B cell (primary cell): Measurements from ENCODE around the gene ANAPC10. TPM values are rescaled to one million over a fixed set of nuclear protein-coding genes. Genes with fewer than 3 reads are reported as not detected.

Experiments
- ATAC-seq: fragments of 200-7000 bp; cut with Tn5 transposase; one replicate; pipeline ENCODE4 v1.10.0; 2021; ENCODE audit warnings: low read depth, mild to moderate bottlenecking, moderate number of reproducible peaks, moderate library complexity
- CTCF ChIA-PET: fragments of 350-600 bp; sonication (Branson Sonifier 250); formaldehyde crosslinking; loops from one replicate; lab custom pipeline; 2021; ENCODE audit warnings: antibody characterized with exemption, inconsistent platforms; lab: Charles Lee
- POLR2A ChIA-PET: fragments of 350-600 bp; sonication (Branson Sonifier 250); formaldehyde crosslinking; loops from one replicate; lab custom pipeline; 2021; ENCODE audit warnings: antibody characterized with exemption; lab: Charles Lee
- DNase-seq: peaks from one replicate; pipeline ENCODE4 v3.0.0; 2013
- H2AFZ ChIP-seq: 2 replicates; pipeline ENCODE4 v1.6.1; 2012; ENCODE audit warnings: mild to moderate bottlenecking, low read depth, low read length; ENCODE audit not compliant: insufficient read depth, poor library complexity, severe bottlenecking
- H3K27ac ChIP-seq, 2 donors: 1 replicate in 1 of 2; 2 replicates in 1 of 2; pipeline ENCODE4 v1.5.1; 2012 to 2013; ENCODE audit warnings: low read length in 2 of 2, mild to moderate bottlenecking in 2 of 2, moderate library complexity in 1 of 2
- H3K27me3 ChIP-seq, 4 experiments: fragments of 200-600 bp in 1 of 4; sonication (generic) in 1 of 4; replicated peaks in 1 of 4; 1 replicate in 2 of 4; 2 replicates in 2 of 4; pipeline versions ENCODE4 v1.6.1 to v1.7.0; 2013 to 2016; ENCODE audit warnings: low read length in 3 of 4, mild to moderate bottlenecking in 2 of 4, mixed read lengths in 1 of 4, moderate library complexity in 1 of 4; ENCODE audit not compliant: insufficient read depth in 4 of 4, control insufficient read depth in 3 of 4; ENCODE audit errors: control extremely low read depth in 1 of 4
- H3K36me3 ChIP-seq, 2 experiments: replicated peaks in 1 of 2; 1 replicate in 1 of 2; 2 replicates in 1 of 2; pipeline versions ENCODE4 v1.6.1 to v1.7.1; 2013; ENCODE audit warnings: low read length in 1 of 2; ENCODE audit not compliant: insufficient read depth in 2 of 2, control insufficient read depth in 1 of 2; ENCODE audit errors: control extremely low read depth in 1 of 2, extremely low read depth in 1 of 2
- H3K4me1 ChIP-seq, 2 donors: fragments of 200-600 bp in 1 of 2; sonication (generic) in 1 of 2; 1 replicate in 1 of 2; 2 replicates in 1 of 2; pipeline versions ENCODE4 v1.5.1 to v1.6.1; 2013 to 2017; ENCODE audit warnings: low read length in 2 of 2; ENCODE audit not compliant: control insufficient read depth in 2 of 2, insufficient read depth in 2 of 2
- H3K4me2 ChIP-seq: replicated peaks from 2 replicates; pipeline ENCODE3; 2012; ENCODE audit warnings: mild to moderate bottlenecking, low read depth, low read length; ENCODE audit not compliant: poor library complexity, severe bottlenecking
- H3K4me3 ChIP-seq, 5 experiments: fragments of 200-600 bp in 1 of 5; sonication (generic) in 1 of 5; 1 replicate in 3 of 5; 2 replicates in 2 of 5; pipeline versions ENCODE4 v1.5.1 to v1.7.0; 2011 to 2016; ENCODE audit warnings: low read length in 4 of 5, mild to moderate bottlenecking in 4 of 5, low read depth in 2 of 5, control low read depth in 1 of 5, moderate library complexity in 1 of 5; ENCODE audit not compliant: insufficient read depth in 1 of 5; ENCODE audit errors: control extremely low read depth in 1 of 5, extremely low read depth in 1 of 5
- H3K79me2 ChIP-seq: fragments of 200-600 bp; sonication (generic); one replicate; pipeline ENCODE4 v1.6.0; 2016; ENCODE audit warnings: low read length; ENCODE audit not compliant: control insufficient read depth, insufficient read depth
- H3K9ac ChIP-seq: fragments of 200-600 bp; sonication (generic); 2 replicates; pipeline ENCODE4 v1.6.1; 2017; ENCODE audit warnings: mild to moderate bottlenecking, low read length, moderate library complexity
- H3K9me3 ChIP-seq, 3 donors: one replicate each; pipeline versions ENCODE4 v1.6.1 to v1.7.1; 2013; ENCODE audit warnings: low read length in 2 of 3; ENCODE audit not compliant: control insufficient read depth in 2 of 3, insufficient read depth in 1 of 3; ENCODE audit errors: control extremely low read depth in 1 of 3
- H4K20me1 ChIP-seq: 2 replicates; pipeline ENCODE4 v1.6.0; 2012; ENCODE audit warnings: mild to moderate bottlenecking, low read length; ENCODE audit not compliant: insufficient read depth, control insufficient read depth, poor library complexity, severe bottlenecking
- H3K27ac Mint-ChIP-seq: one replicate; pipeline ENCODE4 v1.8.0; 2021; ENCODE audit warnings: mixed read lengths
- H3K27me3 Mint-ChIP-seq: one replicate; pipeline ENCODE4 v1.8.0; 2021; ENCODE audit warnings: mixed read lengths
- H3K4me1 Mint-ChIP-seq: one replicate; pipeline ENCODE4 v1.8.0; 2021; ENCODE audit warnings: mixed read lengths
- H3K4me3 Mint-ChIP-seq: one replicate; pipeline ENCODE4 v1.8.0; 2021; ENCODE audit warnings: mixed read lengths
- H3K9me3 Mint-ChIP-seq: one replicate; pipeline ENCODE4 v1.8.0; 2022; ENCODE audit warnings: mixed read lengths; ENCODE audit not compliant: insufficient read depth
- CTCF ChIP-seq: fragments of 200-600 bp; IDR thresholded peaks from one replicate; pipeline ENCODE4 v1.8.0; 2022; ENCODE audit warnings: antibody characterized with exemption, mild to moderate bottlenecking
- EZH2 ChIP-seq: IDR thresholded peaks from 2 replicates; pipeline ENCODE4 v1.6.1; 2012; ENCODE audit warnings: borderline replicate concordance, low read depth, mild to moderate bottlenecking, moderate library complexity, low read length; ENCODE audit not compliant: insufficient read depth, poor library complexity, severe bottlenecking
- WGBS: methylation state at CpG from one replicate; pipeline ENCODE4 v1.1.5; 2013; ENCODE audit warnings: missing lambda C conversion rate; ENCODE audit not compliant: insufficient coverage; 5-methylcytosine and 5-hydroxymethylcytosine counted together
- intact Hi-C: fragments of 100-400 bp; cut with micrococcal nuclease; formaldehyde crosslinking; loops from one replicate; pipeline ENCODE4 v1.10.0; 2022
- polyA plus RNA-seq: library from polyadenylated mRNA; depleted of rRNA; stranded (reverse); fragments of >200 nt; gene quantifications from 2 replicates; pipeline ENCODE4 v1.2.3, GENCODE V29; 2012
- total RNA-seq, 2 donors: library from RNA; stranded (reverse); fragments of 120-200 nt in 1 of 2; gene quantifications; 1 replicate in 1 of 2; 2 replicates in 1 of 2; pipeline versions ENCODE4 v1.2.3 to v1.2.4, GENCODE V29; 2013 to 2022

The ANAPC10 gene
- total and polyA plus RNA-seq, 2 donors (not counting 1 experiment from before 2014, with no cell fraction given), result 17.4 to 18.9 TPM

- DNase-seq (no peak), ATAC-seq (no peak)
- Mint-ChIP-seq H3K4me1 (no peaks in the 10 kb centered on the region), H3K4me3 (no peak overlapping the region), H3K27ac (no peak overlapping the region), H3K9me3 (peaks cover 2% of the 10 kb centered on the region), H3K27me3 (no peaks in the 10 kb centered on the region)
- intact Hi-C loops, result no loop called here
- 100% methylated on average over 1 of the region's 2 CpGs for WGBS
- no peaks in the 10 kb centered on the region for H3K36me3 ChIP-seq
- ChIA-PET CTCF (no interaction called here), POLR2A (no interaction called here)
- H3K79me2 ChIP-seq, result no peaks in the 10 kb centered on the region
- no peak overlapping the region for H2AFZ ChIP-seq
- no peaks in the 10 kb centered on the region for H3K4me1 ChIP-seq
- H3K9me3 ChIP-seq, result no peaks in the 10 kb centered on the region
- no peak overlapping the region for H3K4me2 ChIP-seq
- no peak for TF ChIP-seq EZH2
- TF ChIP-seq CTCF, result no peak
- no peak overlapping the region for H3K27ac ChIP-seq
- no peak overlapping the region for H3K9ac ChIP-seq
- H3K4me3 ChIP-seq, result no peak overlapping the region
- no peaks in the 10 kb centered on the region for H3K27me3 ChIP-seq
- H4K20me1 ChIP-seq, result no peaks in the 10 kb centered on the region
These were observed 108.7 kb downstream of the ANAPC10 start for GRCh38 chr4:144989306-144989705.

GRCh38 chr4:144985531-144985930, 112.5 kb downstream of the ANAPC10 start:
- ATAC-seq (no peak), DNase-seq (no peak)
- no CpG with 5 or more reads among the region's 1 CpG for WGBS
- H3K9me3 Mint-ChIP-seq, result peaks cover 7% of the 10 kb centered on the region
- H3K27me3 ChIP-seq, result no peaks in the 10 kb centered on the region
- H3K79me2 ChIP-seq, result no peaks in the 10 kb centered on the region
- POLR2A ChIA-PET, result no interaction called here
- H3K4me1 ChIP-seq, result no peaks in the 10 kb centered on the region
- H2AFZ ChIP-seq, result no peak overlapping the region
- H3K4me2 ChIP-seq, result no peak overlapping the region
- H3K27me3 Mint-ChIP-seq, result no peaks in the 10 kb centered on the region
- H3K9me3 ChIP-seq, result peaks cover 0 to 5% (median 0%) of the 10 kb centered on the region in 3 donors
- H3K9ac ChIP-seq, result no peak overlapping the region
- H3K4me3 ChIP-seq, result no peak overlapping the region
- no peak overlapping the region for H3K27ac Mint-ChIP-seq
- intact Hi-C loops, result no loop called here
- no peaks in the 10 kb centered on the region for H3K36me3 ChIP-seq
- no peak overlapping the region for H3K27ac ChIP-seq
- CTCF ChIA-PET, result interaction anchor here (1.4 kb wide), 1 partner anchor 11 kb away, joined by 3 read pairs; no protein-coding TSS in a partner anchor
- no peak for TF ChIP-seq CTCF
- no peak for TF ChIP-seq EZH2
- H3K4me1 Mint-ChIP-seq, result no peaks in the 10 kb centered on the region
- H4K20me1 ChIP-seq, result no peaks in the 10 kb centered on the region
- no peak overlapping the region for H3K4me3 Mint-ChIP-seq
